CD8-positive, alpha-beta memory T cell (primary cell): ENCODE measurements around the gene BBIP1. TPM values are rescaled to one million over a fixed set of nuclear protein-coding genes. Genes with fewer than 3 reads are reported as not detected.

Experiments
- CTCF ChIA-PET: fragments of 350-600 bp; sonication (Branson Sonifier 250); formaldehyde crosslinking; loops from one replicate; lab custom pipeline; 2021; ENCODE audit warnings: antibody characterized with exemption; lab: Charles Lee
- POLR2A ChIA-PET: fragments of 350-600 bp; sonication (Branson Sonifier 250); formaldehyde crosslinking; loops from one replicate; lab custom pipeline; 2021; ENCODE audit warnings: antibody characterized with exemption; lab: Charles Lee
- DNase-seq, 5 donors: peaks; one replicate each; pipeline versions ENCODE4 v3.0.0 to v3.0.0-alpha.2; 2020 to 2022; ENCODE audit warnings: mixed read lengths in 1 of 5
- H3K27ac ChIP-seq: one replicate; pipeline ENCODE4 v1.7.0; 2013; ENCODE audit warnings: low read depth, mild to moderate bottlenecking, low read length, moderate library complexity
- H3K27me3 ChIP-seq: 2 replicates; pipeline ENCODE4 v1.7.0; 2013; ENCODE audit warnings: low read length, mild to moderate bottlenecking; ENCODE audit not compliant: insufficient read depth, poor library complexity, severe bottlenecking
- H3K36me3 ChIP-seq: 2 replicates; pipeline ENCODE4 v1.7.0; 2013; ENCODE audit warnings: mild to moderate bottlenecking, low read length, moderate library complexity; ENCODE audit not compliant: insufficient read depth
- H3K4me1 ChIP-seq: 2 replicates; pipeline ENCODE4 v1.7.0; 2013; ENCODE audit warnings: mild to moderate bottlenecking, low read length, moderate library complexity; ENCODE audit not compliant: insufficient read depth
- H3K4me3 ChIP-seq: 2 replicates; pipeline ENCODE4 v1.7.0; 2013; ENCODE audit warnings: mild to moderate bottlenecking, low read length
- H3K9me3 ChIP-seq: 2 replicates; pipeline ENCODE4 v1.7.0; 2013; ENCODE audit warnings: mild to moderate bottlenecking, low read length
- H3K27ac Mint-ChIP-seq, 8 donors: one replicate each; pipeline ENCODE4 v1.8.0; 2020 to 2021; ENCODE audit warnings: mixed read lengths in 8 of 8, mild to moderate bottlenecking in 6 of 8, inconsistent platforms in 3 of 8, moderate library complexity in 3 of 8
- H3K27me3 Mint-ChIP-seq, 2 donors: one replicate each; pipeline ENCODE4 v1.8.0; 2020 to 2021; ENCODE audit warnings: mixed read lengths in 2 of 2, mild to moderate bottlenecking in 1 of 2, moderate library complexity in 1 of 2
- H3K36me3 Mint-ChIP-seq, 3 donors: one replicate each; pipeline ENCODE4 v1.8.0; 2020 to 2021; ENCODE audit warnings: mixed read lengths in 3 of 3, inconsistent platforms in 1 of 3, mild to moderate bottlenecking in 1 of 3
- H3K4me1 Mint-ChIP-seq, 3 donors: one replicate each; pipeline ENCODE4 v1.8.0; 2020 to 2021; ENCODE audit warnings: mixed read lengths in 3 of 3, inconsistent platforms in 1 of 3, mild to moderate bottlenecking in 1 of 3
- H3K4me3 Mint-ChIP-seq, 7 donors: one replicate each; pipeline ENCODE4 v1.8.0; 2020 to 2021; ENCODE audit warnings: mixed read lengths in 7 of 7, mild to moderate bottlenecking in 6 of 7, moderate library complexity in 4 of 7, inconsistent platforms in 2 of 7
- H3K9me3 Mint-ChIP-seq, 5 donors: one replicate each; pipeline ENCODE4 v1.8.0; 2020 to 2022; ENCODE audit warnings: mixed read lengths in 5 of 5, mild to moderate bottlenecking in 3 of 5, moderate library complexity in 2 of 5, inconsistent platforms in 1 of 5
- polyA plus RNA-seq: library from polyadenylated mRNA; unstranded; fragments of 300-500 nt; fragmentation: Illumina TruSeq; gene quantifications from one replicate; pipeline ENCODE4 v1.2.3, GENCODE V29; 2021
- total RNA-seq, 2 experiments: library from RNA; stranded (reverse); gene quantifications; one replicate each; pipeline ENCODE4 v1.2.3, GENCODE V29; 2021

The BBIP1 gene
- total and polyA plus RNA-seq, 3 experiments from 2014 or later, result 34.9 to 41.1 (median 36.4) TPM

DNA sequence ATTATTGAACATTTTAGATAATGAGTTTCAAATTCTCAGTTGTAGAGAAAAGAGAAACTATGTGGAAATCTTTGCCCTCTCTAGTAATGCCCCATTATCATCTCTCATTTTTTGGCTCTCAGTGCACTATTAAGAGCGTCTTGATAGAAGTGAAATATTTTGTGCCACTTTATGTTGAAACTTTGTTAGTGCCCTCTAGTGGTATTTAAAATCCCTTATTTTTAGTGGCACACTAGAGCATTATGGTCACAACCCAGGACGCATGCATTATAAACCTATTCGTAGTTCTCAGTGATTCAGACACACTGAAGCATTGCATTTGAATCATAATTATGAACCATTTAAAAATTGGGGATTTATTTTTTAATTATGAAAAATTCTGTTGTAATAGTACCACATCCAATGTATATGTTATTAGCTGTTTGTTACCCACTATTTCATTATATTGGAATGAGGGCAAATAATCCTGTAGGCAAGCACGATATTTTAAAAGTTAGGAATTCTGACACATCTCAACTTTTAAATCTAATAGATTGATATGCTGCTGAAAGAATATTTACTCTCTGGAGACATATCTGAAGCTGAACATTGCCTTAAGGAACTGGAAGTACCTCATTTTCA lies 25.3 kb downstream of the BBIP1 start:
- Mint-ChIP-seq H3K27ac (peak overlapping the region in 6 of 8 donors; percentile 3 to 66 (median 38)), H3K27me3 (no peaks in the 10 kb centered on the region), H3K4me1 (peaks cover 60 to 84% (median 71%) of the 10 kb centered on the region in 3 donors), H3K9me3 (no peaks in the 10 kb centered on the region), H3K36me3 (peaks cover 5 to 86% (median 25%) of the 10 kb centered on the region in 3 donors), H3K4me3 (peak overlapping the region in 2 of 7 donors; percentile 0 to 3)
- Histone ChIP-seq H3K4me1 (peaks cover 10% of the 10 kb centered on the region), H3K36me3 (peaks cover 45% of the 10 kb centered on the region), H3K27ac (no peak overlapping the region), H3K4me3 (no peak overlapping the region), H3K27me3 (no peaks in the 10 kb centered on the region), H3K9me3 (no peaks in the 10 kb centered on the region)
- POLR2A ChIA-PET, result interaction anchor here (0.8 kb wide), 1 partner anchor 33 kb away, joined by 3 read pairs; no protein-coding TSS in a partner anchor
- DNase-seq, result peak in 2 of 5 donors; percentile 55 to 62
- CTCF ChIA-PET, result interaction anchor here (0.7 to 6.5 kb wide), 15 partner anchors 9 to 221 kb away, joined by 3 to 50 read pairs (median 6); partner anchors contain the start of genes BBIP1 and SHOC2

DNA sequence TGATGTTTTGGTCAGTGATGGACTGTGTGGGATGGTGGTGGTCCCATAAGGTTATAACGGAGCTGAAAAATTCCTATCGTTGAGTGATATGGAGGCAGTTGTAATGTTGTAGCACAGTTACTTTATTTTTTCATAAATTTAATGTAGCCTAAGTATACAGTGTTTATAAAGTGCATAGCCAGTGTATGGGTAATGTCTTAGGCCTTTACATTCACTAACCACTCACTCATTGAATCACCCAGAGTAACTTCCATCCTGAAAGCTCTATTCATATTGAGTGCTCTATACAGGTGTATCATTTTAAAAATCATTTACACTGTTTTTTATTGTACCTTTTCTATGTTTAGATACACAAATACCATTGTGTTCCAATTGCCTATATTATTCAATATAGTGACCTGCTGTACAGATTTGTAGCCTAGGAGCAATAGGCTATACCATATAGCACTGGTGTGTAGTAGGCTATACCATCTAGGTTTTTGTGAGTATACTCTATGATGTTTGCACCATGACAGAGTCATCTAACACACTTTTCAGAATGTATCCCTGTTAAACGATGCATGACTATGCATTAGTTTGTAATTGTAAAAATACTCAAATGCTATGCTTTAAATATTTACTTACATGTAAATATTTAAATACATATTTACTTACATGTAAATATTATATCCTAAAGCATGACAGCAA lies 26.2 kb downstream of the BBIP1 start:
- H3K27ac Mint-ChIP-seq, result peak overlapping the region in 4 of 8 donors; percentile 29 to 82 (median 62)
- H3K4me1 Mint-ChIP-seq, result peaks cover 64 to 85% (median 76%) of the 10 kb centered on the region in 3 donors
- Histone ChIP-seq H3K4me3 (no peak overlapping the region), H3K27me3 (no peaks in the 10 kb centered on the region), H3K9me3 (no peaks in the 10 kb centered on the region), H3K27ac (no peak overlapping the region), H3K36me3 (peaks cover 38% of the 10 kb centered on the region), H3K4me1 (peaks cover 13% of the 10 kb centered on the region)
- ChIA-PET CTCF (interaction anchor here (0.8 to 6.5 kb wide), 11 partner anchors 13 to 150 kb away, joined by 3 to 50 read pairs (median 6); partner anchors contain the start of genes BBIP1 and SHOC2), POLR2A (no interaction called here)
- H3K36me3 Mint-ChIP-seq, result peaks cover 5 to 83% (median 23%) of the 10 kb centered on the region in 3 donors
- H3K27me3 Mint-ChIP-seq, result no peaks in the 10 kb centered on the region
- no peak overlapping the region for H3K4me3 Mint-ChIP-seq
- no peak for DNase-seq
- H3K9me3 Mint-ChIP-seq, result no peaks in the 10 kb centered on the region

DNA sequence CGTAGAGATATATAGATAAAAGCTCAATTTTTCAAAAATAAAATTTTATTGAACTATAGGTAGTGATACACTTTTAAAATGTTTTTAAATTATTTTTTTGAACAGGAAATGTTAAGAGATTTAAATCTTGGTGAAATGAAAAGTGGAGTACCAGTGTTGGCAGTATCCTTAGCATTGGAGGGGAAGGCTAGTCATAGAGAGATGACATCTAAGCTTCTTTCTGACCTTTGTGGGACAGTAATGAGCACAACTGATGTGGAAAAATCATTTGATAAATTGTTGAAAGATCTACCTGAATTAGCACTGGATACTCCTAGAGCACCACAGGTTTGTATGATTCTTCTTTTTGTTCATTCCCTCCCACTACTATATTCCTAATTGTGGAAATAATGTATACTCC lies 31.4 kb downstream of the BBIP1 start:
- H3K27ac ChIP-seq, result no peak overlapping the region
- DNase-seq, result no peak
- Mint-ChIP-seq H3K27ac (peak overlapping the region in 5 of 8 donors; percentile 14 to 78 (median 42)), H3K4me3 (peak overlapping the region in 1 of 7 donors; percentile 32), H3K27me3 (no peaks in the 10 kb centered on the region), H3K36me3 (peaks cover 13 to 76% (median 28%) of the 10 kb centered on the region in 3 donors), H3K9me3 (no peaks in the 10 kb centered on the region), H3K4me1 (peaks cover 65 to 86% (median 78%) of the 10 kb centered on the region in 3 donors)
- no peaks in the 10 kb centered on the region for H3K27me3 ChIP-seq
- CTCF ChIA-PET, result interaction anchor here (0.9 to 1.5 kb wide), 2 partner anchors 14 to 29 kb away, joined by 3 to 5 read pairs; no protein-coding TSS in a partner anchor
- peaks cover 22% of the 10 kb centered on the region for H3K36me3 ChIP-seq
- H3K4me1 ChIP-seq, result peaks cover 47% of the 10 kb centered on the region
- no peak overlapping the region for H3K4me3 ChIP-seq
- POLR2A ChIA-PET, result interaction anchor here (0.8 to 1.8 kb wide), 3 partner anchors 10 to 36 kb away, joined by 3 to 8 read pairs (median 6); no protein-coding TSS in a partner anchor
- no peaks in the 10 kb centered on the region for H3K9me3 ChIP-seq

DNA sequence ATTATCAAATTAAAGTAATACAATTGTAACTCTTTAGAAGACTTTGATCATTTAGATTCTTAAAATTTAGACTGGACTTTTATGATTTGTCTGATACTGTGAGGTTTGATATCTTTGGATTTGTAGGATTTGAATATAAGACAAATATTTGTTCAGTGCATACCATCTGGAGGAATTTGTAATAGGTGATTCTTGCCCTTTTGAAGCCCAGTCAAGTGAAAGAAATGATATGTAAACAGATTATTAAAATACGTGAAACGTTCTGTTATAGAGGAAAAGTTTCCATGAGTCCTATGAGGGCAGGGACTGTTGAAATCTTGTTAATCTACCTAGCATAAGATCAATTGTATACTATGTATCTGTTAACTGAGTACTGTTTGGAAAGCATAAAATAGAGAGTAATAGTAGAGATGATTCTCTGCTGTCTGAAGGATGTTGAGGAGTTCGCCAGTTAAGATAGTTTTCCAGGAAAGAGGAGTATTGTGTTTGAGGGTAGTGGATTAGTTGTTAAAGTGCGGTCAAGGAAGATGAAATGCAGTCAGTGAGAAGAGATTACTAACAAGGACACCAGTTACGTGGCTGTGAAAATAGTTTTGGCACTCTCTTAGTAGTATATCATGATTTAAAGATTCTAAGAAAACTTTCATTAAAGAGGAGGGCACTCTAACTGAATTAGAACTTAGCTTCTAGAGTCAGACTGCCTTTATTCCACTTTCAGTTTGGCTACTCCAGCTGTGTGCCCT lies 32.9 kb downstream of the BBIP1 start:
- ChIA-PET CTCF (interaction anchor here (1.5 kb wide), 1 partner anchor 13 kb away, joined by 5 read pairs; no protein-coding TSS in a partner anchor), POLR2A (interaction anchor here (0.9 to 1.8 kb wide), 3 partner anchors 9 to 15 kb away, joined by 3 to 8 read pairs (median 6); no protein-coding TSS in a partner anchor)
- Histone ChIP-seq H3K36me3 (peaks cover 26% of the 10 kb centered on the region), H3K4me1 (peaks cover 59% of the 10 kb centered on the region), H3K27me3 (no peaks in the 10 kb centered on the region), H3K9me3 (no peaks in the 10 kb centered on the region), H3K27ac (no peak overlapping the region), H3K4me3 (no peak overlapping the region)
- Mint-ChIP-seq H3K27ac (peak overlapping the region; percentile 0 to 93 (median 67)), H3K36me3 (peaks cover 21 to 78% (median 29%) of the 10 kb centered on the region in 3 donors), H3K4me3 (peak overlapping the region; percentile 4 to 63 (median 37)), H3K4me1 (peaks cover 67 to 86% (median 79%) of the 10 kb centered on the region in 3 donors), H3K9me3 (no peaks in the 10 kb centered on the region), H3K27me3 (no peaks in the 10 kb centered on the region)
- DNase-seq, result no peak

DNA sequence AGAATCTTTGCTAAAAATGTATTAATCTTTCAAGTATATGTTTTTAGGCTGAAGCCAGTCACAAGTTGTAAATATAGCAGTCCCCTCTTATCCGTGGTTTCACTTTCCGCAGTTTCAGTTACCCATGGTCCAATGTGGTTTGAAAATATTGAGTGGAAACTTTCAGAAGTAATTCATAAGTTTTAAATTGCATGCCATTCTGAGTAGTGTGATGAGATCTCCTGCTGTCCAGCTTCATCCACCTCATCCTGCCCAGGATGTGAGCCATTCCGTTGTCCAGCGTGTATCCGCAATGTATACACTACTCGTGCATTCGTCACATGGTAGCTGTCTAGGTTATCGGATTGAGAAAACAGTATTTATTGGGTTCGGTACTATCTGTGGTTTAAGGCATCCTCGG lies 35.1 kb downstream of the BBIP1 start:
- Mint-ChIP-seq H3K27ac (peak overlapping the region; percentile 81 to 95 (median 90)), H3K27me3 (no peaks in the 10 kb centered on the region), H3K4me1 (peaks cover 71 to 88% (median 86%) of the 10 kb centered on the region in 3 donors), H3K4me3 (peak overlapping the region; percentile 79 to 89 (median 86)), H3K36me3 (peaks cover 16 to 78% (median 25%) of the 10 kb centered on the region in 3 donors), H3K9me3 (no peaks in the 10 kb centered on the region)
- no peak for DNase-seq
- Histone ChIP-seq H3K4me1 (peaks cover 66% of the 10 kb centered on the region), H3K4me3 (peak overlapping the region; percentile 36), H3K27ac (no peak overlapping the region), H3K36me3 (peaks cover 18% of the 10 kb centered on the region), H3K9me3 (no peaks in the 10 kb centered on the region), H3K27me3 (no peaks in the 10 kb centered on the region)
- CTCF ChIA-PET, result interaction anchor here (0.8 to 1.3 kb wide), 2 partner anchors 80 to 134 kb away, joined by 3 to 6 read pairs; no protein-coding TSS in a partner anchor
- POLR2A ChIA-PET, result interaction anchor here (1.2 to 4.0 kb wide), 2 partner anchors 11 to 12 kb away, joined by 4 to 12 read pairs; partner anchors contain the start of gene PDCD4

DNA sequence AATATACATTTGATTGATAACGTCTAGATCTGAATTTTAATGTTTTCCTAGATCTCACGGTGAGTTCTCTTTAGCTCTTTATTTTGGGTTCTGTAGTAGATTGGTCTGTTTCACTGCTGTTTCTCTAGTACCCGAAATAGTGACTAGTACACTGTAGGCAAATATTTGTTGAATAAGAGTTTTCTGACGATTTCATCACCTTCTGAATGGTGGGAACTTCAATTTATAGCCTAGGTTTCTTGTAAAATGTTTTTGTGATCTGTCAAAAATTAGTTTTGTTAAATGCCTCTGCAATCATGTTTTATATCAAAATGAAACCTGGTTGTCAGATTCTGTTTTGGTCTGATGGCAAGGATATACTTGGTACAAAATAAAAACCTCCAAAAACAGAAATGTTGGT lies 37.1 kb downstream of the BBIP1 start:
- Histone ChIP-seq H3K4me1 (peaks cover 68% of the 10 kb centered on the region), H3K9me3 (no peaks in the 10 kb centered on the region), H3K27me3 (no peaks in the 10 kb centered on the region), H3K36me3 (peaks cover 31% of the 10 kb centered on the region), H3K27ac (no peak overlapping the region), H3K4me3 (no peak overlapping the region)
- no peaks in the 10 kb centered on the region for H3K9me3 Mint-ChIP-seq
- no peaks in the 10 kb centered on the region for H3K27me3 Mint-ChIP-seq
- H3K4me1 Mint-ChIP-seq, result peaks cover 77 to 94% (median 93%) of the 10 kb centered on the region in 3 donors
- no peak for DNase-seq
- ChIA-PET CTCF (no interaction called here), POLR2A (interaction anchor here (1.3 to 4.0 kb wide), 3 partner anchors 10 to 21 kb away, joined by 3 to 12 read pairs (median 3); partner anchors contain the start of gene PDCD4)
- peaks cover 16 to 82% (median 24%) of the 10 kb centered on the region in 3 donors for H3K36me3 Mint-ChIP-seq
- H3K27ac Mint-ChIP-seq, result peak overlapping the region in 7 of 8 donors; percentile 61 to 87 (median 74)
- peak overlapping the region; percentile 29 to 88 (median 63) for H3K4me3 Mint-ChIP-seq

DNA sequence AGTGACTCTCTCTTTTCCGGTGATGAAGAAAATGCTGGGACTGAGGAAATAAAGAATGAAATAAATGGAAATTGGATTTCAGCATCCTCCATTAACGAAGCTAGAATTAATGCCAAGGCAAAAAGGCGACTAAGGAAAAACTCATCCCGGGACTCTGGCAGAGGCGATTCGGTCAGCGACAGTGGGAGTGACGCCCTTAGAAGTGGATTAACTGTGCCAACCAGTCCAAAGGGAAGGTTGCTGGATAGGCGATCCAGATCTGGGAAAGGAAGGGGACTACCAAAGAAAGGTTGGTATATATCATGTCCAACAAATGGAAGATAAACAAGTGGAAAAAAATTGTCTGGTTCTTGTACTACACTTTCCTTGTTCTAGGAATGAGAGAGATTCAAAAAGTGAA lies 37.7 kb downstream of the BBIP1 start:
- Histone ChIP-seq H3K4me1 (peaks cover 68% of the 10 kb centered on the region), H3K36me3 (peaks cover 30% of the 10 kb centered on the region), H3K9me3 (no peaks in the 10 kb centered on the region), H3K27me3 (no peaks in the 10 kb centered on the region), H3K27ac (no peak overlapping the region), H3K4me3 (no peak overlapping the region)
- no peak for DNase-seq
- Mint-ChIP-seq H3K27me3 (no peaks in the 10 kb centered on the region), H3K27ac (peak overlapping the region in 7 of 8 donors; percentile 55 to 87 (median 79)), H3K36me3 (peaks cover 15 to 83% (median 23%) of the 10 kb centered on the region in 3 donors), H3K4me1 (peaks cover 76 to 94% (median 94%) of the 10 kb centered on the region in 3 donors), H3K9me3 (no peaks in the 10 kb centered on the region), H3K4me3 (peak overlapping the region; percentile 29 to 74 (median 61))
- CTCF ChIA-PET, result interaction anchor here (2.2 kb wide), 1 partner anchor 13 kb away, joined by 9 read pairs; no protein-coding TSS in a partner anchor
- POLR2A ChIA-PET, result interaction anchor here (1.5 to 4.0 kb wide), 2 partner anchors 10 to 20 kb away, joined by 3 to 12 read pairs; partner anchors contain the start of gene PDCD4
